ENCODE results near the gene PITPNC1.

DNA sequence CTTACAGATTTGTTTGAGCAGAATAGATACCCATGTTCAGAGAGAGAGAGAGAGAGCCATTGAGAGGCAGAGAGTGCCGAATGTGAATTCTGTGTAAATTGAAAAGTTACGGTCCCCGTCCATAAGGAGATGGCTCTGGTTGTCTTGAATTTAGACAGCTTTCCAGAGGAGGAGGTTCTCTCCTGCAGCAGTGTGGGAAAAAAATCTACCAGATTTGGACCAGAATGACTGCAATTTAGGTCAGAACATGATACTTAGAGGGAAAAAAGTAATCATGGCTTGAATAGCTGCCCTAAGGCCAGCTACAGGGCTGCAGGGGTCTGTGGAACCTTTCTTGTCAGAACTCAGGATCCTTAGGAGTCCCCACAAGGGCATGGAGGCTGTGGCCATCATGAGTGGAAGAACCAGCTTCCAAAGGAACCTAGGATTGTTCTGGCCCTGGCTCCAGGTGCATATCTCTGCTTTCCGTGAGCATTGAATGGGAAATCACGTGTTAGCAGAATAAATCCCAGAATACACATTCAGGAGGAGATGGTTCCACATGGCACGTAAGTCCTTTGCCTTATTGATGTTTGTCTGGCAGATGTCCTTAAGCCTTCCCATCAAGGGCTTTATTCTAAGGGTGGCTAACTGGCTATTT, 13.0 kb downstream of the PITPNC1 start:
- TF ChIP-seq, protein P1, sequence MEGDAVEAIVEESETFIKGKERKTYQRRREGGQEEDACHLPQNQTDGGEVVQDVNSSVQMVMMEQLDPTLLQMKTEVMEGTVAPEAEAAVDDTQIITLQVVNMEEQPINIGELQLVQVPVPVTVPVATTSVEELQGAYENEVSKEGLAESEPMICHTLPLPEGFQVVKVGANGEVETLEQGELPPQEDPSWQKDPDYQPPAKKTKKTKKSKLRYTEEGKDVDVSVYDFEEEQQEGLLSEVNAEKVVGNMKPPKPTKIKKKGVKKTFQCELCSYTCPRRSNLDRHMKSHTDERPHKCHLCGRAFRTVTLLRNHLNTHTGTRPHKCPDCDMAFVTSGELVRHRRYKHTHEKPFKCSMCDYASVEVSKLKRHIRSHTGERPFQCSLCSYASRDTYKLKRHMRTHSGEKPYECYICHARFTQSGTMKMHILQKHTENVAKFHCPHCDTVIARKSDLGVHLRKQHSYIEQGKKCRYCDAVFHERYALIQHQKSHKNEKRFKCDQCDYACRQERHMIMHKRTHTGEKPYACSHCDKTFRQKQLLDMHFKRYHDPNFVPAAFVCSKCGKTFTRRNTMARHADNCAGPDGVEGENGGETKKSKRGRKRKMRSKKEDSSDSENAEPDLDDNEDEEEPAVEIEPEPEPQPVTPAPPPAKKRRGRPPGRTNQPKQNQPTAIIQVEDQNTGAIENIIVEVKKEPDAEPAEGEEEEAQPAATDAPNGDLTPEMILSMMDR (IDR thresholded peaks at IDR 0.05; ENCODE audit: poor library complexity, severe bottlenecking): no peak
- no peak for TF ChIP-seq POLR2AphosphoS5 (IDR thresholded peaks at IDR 0.05)

Data from neural cell (in vitro differentiated cells).